HG02623 (cell line): Measurements from ENCODE around the gene LRRC56.

Experiments
- ATAC-seq: cut with Tn5 transposase; IDR thresholded peaks from one replicate; pipeline ENCODE4 v1.9.1; 2021; ENCODE audit warnings: moderate library complexity; ENCODE audit not compliant: unreplicated experiment

The LRRC56 gene, protein sequence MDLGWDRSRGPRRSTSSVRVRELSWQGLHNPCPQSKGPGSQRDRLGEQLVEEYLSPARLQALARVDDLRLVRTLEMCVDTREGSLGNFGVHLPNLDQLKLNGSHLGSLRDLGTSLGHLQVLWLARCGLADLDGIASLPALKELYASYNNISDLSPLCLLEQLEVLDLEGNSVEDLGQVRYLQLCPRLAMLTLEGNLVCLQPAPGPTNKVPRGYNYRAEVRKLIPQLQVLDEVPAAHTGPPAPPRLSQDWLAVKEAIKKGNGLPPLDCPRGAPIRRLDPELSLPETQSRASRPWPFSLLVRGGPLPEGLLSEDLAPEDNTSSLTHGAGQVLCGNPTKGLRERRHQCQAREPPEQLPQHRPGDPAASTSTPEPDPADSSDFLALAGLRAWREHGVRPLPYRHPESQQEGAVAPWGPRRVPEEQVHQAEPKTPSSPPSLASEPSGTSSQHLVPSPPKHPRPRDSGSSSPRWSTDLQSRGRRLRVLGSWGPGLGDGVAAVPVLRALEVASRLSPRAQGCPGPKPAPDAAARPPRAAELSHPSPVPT

DNA sequence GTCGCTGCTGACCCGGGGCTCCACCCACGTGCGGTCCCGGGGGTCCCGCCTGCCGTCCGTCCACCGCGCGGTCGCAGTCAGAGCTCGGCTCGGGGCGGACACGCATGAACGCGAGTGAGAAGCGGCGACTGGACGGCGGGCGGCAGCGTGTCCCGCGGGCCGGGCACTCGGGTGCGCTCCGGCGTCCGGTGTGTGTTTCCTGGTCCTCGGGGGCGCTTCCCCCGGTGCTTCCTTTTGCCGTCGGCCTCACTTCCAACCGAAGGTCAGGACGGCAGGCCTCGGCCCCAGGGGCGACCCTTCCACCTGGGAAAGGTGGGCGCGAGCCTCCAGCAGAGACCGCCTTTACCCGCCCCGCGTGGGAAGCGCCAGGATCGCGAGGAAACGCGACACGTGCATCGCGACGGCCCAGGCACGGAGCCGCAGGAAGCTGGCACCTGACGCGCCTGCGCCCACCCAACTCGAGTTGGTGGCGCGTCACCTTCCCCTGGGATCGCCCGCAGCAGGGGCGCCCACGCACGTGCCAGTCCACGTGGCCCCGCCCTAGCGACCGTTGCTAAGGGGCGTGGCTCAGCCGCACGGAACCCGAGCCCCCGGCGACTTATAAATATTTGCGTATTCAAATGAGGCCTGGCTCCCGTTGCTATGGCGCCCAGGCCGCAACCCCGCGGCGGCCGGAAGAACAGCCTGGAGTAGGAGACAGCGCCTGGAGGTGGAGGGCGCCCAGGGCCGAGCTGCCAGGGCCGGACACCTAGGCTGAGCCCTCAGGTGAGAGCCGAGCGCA lies at the start of gene LRRC56:
Gene LRRC56 (plus strand): TSS at position 687 of the 781 bp plus-strand sequence. CDS start 3,158 bp downstream, outside the sequence.
- ATAC-seq: peak; percentile 41

DNA sequence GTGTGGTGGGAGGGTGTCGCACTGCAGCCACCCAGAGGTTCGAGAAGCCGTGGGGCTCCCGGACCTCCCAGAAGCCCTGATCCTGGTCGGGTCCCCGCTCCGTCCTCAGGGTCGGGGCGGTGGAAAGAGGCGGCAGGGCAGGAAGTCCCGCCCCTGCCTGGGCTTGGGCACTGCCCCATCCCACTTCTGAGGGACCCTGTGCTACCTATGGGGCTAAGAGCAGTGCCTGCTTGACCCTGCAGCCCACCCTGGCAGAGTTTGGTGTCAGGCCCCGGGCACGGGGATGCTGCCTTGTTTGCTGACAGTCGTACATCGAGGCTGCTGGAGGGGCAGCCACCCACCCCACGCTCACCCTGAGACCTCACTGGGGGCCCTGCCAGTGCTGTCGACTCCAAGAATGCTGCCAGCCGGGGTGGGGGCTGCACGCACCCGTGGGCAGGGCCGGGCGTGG lies 49.7 kb upstream of the LRRC56 start:
- ATAC-seq: no peak

DNA sequence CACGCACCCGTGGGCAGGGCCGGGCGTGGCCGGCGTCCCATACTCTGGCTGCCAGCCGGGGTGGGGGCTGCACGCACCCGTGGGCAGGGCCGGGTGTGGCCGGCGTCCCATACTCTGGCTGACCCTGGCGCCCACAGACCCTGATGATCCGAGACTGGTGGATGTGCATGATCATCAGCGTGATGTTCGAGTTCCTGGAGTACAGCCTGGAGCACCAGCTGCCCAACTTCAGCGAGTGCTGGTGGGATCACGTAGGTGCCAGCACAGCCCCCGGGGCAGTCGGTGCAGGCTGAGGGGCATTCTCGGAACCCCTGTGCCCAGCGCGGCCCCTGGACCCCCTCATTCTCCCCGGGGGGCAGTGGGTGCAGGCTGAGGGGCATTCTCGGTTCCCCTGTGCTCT lies 49.3 kb upstream of the LRRC56 start:
- ATAC-seq: no peak

DNA sequence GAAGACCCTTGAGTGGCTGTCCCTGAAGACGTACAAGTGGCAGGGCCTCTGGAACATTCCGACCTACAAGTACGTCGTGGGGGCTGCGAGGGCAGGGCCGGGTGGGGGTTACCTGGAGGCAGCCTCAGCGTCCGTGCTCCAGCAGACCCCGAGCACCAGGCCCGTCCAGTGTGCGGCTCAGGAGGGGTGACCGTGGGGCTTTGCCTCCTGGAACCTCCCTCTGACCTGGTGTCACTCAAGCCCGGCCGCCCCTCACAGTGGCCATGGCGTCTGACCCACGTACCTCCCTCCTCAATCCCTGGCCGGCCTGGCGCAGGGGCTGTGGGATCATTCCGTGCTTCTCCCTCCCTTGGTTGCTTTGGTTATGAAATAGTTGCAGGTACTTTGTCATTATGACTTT lies 48.7 kb upstream of the LRRC56 start:
- no peak for ATAC-seq

DNA sequence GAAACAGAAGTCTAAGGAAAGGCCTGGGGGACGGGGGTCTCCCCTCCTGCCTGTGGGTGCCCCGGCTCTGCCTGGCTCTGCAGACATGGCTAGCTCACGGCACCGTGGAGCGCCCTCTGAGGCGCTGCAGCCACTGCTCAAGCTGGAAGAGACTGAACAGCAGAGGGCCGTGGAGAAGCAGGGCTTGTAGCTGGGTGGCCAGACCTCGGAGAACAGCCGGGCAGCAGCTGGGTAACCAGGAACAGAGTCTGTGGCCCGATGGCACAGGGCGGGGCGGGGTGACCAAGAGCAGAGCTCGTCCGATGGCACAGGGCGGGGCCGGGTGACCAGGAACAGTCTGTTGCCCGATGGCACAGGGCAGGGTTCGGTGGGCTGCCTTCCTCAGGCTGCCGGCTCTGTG lies 48.3 kb upstream of the LRRC56 start:
- no peak for ATAC-seq

DNA sequence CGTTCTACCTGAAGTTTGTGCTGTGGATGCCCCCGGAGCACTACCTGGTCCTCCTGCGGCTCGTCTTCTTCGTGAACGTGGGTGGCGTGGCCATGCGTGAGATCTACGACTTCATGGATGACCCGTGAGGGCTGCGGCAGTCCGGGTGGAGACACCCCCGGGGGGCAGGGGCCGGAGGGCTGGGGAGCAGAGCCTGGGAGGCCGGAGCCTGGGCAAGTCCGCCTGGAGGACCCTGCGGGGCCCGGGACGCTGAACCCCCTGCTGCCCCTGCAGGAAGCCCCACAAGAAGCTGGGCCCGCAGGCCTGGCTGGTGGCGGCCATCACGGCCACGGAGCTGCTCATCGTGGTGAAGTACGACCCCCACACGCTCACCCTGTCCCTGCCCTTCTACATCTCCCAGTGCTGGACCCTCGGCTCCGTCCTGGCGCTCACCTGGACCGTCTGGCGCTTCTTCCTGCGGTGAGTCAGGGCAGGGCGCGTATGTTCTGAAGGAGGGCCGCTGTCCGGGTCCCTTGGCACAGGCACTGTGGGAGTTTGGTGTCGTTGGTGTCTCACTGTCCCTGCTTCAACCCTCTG lies 47.6 kb upstream of the LRRC56 start:
- no peak for ATAC-seq

DNA sequence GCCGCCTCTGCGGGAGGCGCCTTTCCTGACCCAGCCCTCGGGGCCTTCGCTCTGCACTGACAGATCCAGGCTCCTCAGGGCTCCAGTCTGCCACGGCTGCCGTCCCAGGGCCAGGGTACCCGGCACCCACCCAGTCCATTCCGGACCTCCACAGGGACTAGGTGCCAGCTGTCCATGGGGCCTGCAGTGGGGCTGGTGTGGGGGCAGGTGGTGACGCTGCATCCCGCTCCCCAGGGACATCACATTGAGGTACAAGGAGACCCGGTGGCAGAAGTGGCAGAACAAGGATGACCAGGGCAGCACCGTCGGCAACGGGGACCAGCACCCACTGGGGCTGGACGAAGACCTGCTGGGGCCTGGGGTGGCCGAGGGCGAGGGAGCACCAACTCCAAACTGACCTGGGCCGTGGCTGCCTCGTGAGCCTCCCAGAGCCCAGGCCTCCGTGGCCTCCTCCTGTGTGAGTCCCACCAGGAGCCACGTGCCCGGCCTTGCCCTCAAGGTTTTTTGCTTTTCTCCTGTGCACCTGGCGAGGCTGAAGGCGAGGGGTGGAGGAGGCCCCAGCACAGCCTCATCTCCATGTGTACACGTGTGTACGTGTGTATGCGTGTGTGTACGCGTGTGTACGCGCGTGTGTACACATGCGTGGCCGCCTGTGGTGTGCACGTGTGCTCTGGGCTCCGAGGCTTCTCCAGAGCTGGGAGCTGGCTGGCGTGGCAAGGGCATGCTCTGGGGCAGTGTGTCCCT lies 47.0 kb upstream of the LRRC56 start:
- no peak for ATAC-seq

DNA sequence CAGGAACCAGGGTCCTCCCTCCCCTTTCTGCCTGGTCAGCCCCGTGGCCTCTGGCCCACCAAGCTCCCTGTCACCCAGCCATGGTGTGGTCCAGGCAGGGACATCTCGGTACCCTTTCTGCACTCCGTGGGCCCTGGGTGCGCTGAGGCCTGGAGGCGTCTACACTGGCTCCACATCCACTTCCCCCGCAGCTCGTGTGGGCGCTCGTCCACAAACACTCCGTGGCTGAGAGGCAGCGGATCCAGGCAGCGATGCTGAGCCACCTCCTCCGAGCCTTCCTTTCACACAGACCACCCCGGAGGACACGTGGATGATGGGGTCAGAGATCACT lies 46.4 kb upstream of the LRRC56 start:
- no peak for ATAC-seq

DNA sequence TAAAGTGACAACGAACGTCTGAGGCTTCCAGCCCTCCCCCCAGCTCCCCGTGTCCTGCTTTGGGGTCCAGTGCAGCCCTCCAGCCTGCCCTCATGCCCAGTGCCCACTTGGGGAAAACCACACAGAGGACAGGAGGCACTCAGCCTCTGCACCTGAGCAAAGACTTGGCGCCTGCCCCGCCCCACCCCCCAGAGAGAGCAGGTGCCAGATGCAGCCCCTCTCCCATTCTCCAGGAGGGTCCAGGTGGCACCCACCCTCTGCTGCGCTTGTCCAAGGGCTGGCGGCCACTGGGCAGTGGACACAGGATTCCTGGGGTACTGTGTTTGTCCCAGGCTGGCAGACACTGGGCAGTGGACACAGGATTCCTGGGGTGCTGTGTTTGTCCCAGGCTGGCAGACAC lies 46.0 kb upstream of the LRRC56 start:
- ATAC-seq: no peak

DNA sequence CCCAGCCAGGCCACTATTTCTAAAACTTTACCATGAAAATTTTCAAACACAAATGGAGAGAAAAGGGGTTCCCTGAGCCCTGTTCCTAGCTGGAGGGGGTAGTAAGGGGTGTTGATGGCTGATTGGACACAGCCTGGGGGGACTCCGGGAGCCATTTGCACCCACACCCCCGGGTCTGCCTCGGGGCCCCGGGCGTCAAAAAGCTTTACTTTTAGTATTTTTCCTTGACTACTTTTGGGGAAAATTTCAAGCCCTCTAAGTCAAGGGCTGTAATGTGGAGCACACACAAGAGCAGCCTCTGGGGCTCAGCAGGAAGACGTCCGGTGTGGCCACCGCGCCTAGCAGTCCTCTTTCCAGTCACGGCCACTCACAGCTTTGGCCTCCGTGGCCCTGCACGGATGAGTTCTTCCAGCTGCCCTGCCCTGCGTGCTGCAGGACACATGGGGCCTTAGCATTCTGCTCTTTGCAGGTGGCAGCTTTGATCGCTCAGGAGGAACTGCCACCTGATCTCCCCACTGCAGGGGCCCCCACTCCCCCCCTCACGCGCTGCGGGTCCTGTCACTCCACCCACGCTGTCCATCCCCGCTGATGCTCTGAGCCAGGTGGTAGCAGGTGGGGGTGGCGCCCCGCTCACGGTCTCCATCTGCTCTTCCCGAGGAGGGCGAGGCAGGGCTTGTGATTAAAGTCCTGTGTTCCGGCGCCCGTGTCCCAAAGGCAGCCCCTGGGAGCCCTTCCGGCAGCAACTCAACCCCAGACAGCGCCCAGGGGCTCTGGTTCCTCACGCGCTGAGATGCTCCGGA lies 44.7 kb upstream of the LRRC56 start:
- no peak for ATAC-seq

DNA sequence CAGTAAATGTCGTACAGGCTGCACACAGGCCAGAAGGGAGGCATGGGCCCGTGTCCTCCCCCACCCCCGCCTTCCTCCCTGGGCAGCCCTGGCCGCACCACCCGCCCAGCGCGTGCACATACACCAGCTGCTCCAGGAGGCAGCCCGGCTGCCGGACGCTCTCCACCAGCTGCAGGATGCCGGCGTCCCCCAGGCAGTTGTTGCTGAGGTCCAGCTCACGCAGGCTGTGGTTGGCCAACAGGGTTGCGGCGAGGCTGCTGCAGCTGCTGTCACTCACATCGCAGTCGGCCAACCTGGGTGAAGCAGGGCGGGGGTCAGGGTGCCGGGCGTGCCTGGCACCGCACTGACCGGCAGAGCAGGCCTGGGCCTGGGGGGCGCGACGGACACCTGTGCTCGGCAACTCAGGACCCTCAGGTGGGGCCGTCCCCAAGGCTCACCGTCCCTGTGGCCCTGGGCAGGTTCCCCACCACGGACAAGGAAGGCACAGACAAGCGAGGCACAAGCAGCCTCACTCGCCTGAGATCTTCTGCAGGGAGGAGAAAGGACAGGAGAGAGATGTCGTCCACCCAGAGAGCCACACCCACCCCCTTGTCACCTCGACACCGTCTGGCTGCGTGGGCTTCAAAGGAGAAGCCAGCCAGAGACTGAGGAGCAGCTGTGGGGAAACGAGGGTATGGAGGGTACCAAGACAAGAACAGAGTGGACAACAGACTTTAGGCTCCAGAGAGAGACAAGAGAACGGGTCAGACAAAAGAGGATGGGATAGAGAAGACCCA lies 42.4 kb upstream of the LRRC56 start:
- ATAC-seq: no peak

DNA sequence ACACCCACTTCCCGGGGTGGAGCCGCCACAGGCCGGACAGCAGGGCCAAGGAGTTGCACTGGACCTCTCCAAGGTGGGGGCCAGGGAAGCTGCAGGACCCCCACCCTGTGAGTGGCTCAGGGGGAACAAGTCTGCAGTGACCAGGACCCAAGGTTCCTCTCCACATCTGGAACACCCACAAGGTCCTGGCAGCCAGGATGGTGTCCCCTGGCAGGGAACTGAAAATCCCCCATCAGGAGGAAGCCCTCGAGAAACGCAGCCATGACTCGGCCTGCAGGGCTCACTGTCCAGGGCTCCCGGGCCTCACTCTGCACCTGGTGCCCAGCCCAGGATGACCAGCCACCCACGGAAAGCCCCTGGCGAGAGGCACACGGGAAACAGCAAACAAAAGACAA lies 41.8 kb upstream of the LRRC56 start:
- ATAC-seq: no peak

DNA sequence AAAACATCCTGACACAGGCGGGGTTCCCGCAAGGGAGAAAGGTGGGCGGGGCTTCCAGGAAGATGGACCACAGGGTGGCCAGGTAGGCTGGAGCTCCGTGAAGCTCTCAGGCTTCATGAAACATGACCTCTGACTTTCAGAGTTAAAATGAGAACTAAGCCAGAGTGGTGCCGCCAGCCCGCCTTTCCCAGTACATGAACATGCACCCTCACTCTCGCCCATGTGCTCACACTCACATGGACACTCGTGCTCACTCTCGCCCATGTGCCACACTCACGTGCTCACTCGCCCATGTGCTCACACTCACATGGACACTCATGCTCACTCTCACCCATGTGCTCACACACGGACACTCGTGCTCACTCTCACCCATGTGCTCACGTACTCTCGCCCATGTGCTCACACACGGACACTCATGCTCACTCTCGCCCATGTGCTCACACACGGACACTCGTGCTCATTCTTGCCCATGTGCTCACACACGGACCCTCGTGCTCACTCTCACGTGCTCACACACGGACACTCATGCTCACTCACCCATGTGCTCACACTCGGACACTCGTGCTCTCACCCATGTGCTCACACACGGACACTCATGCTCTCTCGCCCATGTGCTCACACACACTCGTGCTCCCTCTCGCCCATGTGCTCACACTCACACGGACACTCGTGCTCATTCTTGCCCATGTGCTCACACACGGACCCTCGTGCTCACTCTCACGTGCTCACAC lies 40.3 kb upstream of the LRRC56 start:
- ATAC-seq: no peak

DNA sequence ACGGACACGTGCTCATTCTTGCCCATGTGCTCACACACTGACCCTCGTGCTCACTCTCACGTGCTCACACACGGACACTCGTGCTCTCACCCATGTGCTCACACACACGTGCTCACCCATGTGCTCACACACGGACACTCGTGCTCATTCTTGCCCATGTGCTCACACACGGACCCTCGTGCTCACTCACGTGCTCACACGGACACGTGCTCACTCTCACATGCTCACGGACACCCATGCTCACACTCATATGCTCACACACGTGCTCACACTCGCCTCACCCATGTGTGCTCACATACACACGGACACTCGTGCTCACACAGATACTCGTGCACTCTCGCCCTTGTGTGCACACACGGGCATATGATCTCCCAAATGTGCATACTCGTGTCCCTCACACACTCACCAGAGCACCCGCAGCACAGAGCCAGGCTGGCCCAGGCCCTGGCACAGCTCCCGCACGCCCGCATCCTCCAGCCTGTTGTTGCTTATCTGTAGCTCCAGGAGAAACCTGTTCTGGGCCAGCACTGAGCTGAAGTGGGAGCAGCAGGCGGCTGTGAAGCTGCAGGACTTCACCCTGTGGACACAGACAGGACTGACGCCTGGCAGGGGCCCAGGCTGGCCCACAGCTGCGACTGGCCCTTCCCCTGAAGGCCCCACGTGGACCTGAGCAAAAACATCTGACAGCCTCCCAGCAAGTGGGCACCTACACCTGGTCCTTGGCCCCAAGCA lies 39.6 kb upstream of the LRRC56 start:
- ATAC-seq: no peak

DNA sequence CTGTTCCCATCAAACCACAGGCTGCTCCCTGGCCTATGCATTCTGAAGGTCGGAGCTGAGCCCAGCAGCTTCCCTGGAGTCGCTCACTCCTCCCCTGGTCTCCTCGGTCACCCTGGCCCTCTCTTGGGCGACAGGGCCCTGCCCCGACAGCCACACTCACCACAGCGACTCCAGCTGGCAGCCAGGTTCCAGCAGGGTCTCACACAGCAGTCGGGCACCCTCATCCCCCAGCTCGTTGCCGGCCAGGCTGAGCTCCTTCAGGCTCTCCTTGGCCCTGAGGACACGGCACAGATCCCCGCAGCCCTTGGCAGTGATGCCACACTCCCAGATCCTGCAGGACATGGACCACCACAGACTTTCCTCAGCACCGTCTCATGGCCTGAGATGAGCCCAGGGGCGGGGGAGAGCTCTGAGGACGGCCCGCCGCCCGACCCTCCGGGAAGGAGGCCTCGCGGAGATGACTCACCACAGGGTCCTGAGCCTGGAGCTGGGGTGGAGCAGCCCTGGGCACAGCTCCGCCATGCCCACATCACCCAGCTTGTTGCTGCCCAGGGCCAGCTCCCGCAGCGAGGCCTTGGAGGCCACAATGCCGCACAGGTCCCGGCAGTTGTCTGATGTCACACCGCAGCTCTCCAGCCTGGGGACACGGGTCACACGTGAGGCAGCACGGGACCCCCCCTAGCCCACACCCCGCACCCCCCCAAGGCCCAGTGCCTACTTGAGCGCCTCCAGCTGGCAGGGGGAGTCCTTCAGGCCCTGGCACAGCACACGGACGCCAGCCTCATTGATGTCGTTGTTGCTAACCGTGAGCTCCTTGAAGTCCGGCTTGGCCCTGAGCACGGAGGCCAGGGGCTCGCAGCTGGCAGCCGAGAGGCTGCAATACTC lies 38.8 kb upstream of the LRRC56 start:
- no peak for ATAC-seq

DNA sequence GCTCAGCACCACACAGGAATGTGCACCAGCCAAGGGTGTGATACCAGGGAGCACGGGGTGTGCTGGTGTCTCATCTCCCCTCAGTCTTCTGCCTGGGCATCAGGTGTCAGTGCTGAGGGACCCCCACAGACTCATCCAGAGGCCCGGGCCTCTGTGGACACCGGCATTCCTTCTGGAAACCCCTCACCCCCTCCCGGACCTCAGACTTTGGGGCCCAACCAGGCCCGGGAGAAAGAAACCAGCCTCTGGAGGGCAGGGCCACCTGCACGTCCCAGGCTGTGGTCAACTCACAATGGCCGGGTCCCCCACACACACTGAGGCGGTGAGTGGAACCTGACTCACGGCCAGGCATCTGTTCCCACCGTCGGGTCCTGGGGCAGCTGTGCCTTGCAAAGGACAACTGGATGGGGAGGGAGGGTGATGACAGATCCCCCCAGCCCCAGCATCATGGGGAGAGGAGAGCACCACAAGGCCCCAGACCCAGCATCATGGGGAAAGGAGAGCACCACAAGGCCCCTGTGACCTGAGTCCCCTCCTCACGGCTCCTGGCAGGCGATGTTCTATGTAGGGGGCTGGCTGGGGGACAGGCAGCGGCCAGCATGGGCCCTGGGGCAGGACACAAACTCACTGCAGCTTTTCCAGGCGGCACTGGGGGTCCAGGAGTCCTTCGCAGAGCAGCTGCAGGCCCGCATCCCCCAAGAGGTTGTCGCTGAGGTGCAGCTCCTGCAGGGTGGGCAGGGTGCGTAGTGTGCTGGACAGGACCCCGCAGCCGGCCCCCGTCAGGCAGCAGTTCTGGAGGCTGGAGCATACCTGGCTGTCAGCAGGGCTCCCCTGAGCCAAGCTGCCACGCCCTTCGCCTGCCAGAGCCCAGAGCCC lies 37.9 kb upstream of the LRRC56 start:
- ATAC-seq: no peak
